HUES64 (cell line): ENCODE results near the gene ADAT2. TPM values are rescaled to one million over a fixed set of nuclear protein-coding genes. Genes with fewer than 3 reads are reported as not detected.

ENCODE experiments used
- H3K27ac ChIP-seq: 2 replicates; pipeline ENCODE4 v1.7.0; 2013; ENCODE audit warnings: low read depth, low read length, inconsistent platforms
- H3K27me3 ChIP-seq: 2 replicates; pipeline ENCODE4 v1.6.1; 2013; ENCODE audit warnings: mild to moderate bottlenecking, low read length; ENCODE audit not compliant: insufficient read depth
- H3K36me3 ChIP-seq: 2 replicates; pipeline ENCODE4 v1.6.1; 2013; ENCODE audit warnings: mild to moderate bottlenecking, low read length; ENCODE audit not compliant: insufficient read depth
- H3K4me1 ChIP-seq: 2 replicates; pipeline ENCODE4 v1.6.1; 2013; ENCODE audit warnings: mild to moderate bottlenecking, low read length, moderate library complexity; ENCODE audit not compliant: insufficient read depth
- H3K4me3 ChIP-seq: 2 replicates; pipeline ENCODE4 v1.5.1; 2013; ENCODE audit warnings: mild to moderate bottlenecking, low read length, moderate library complexity
- H3K9ac ChIP-seq: 2 replicates; pipeline ENCODE4 v1.6.1; 2013; ENCODE audit warnings: mild to moderate bottlenecking, low read depth, low read length
- H3K9me3 ChIP-seq: 2 replicates; pipeline ENCODE4 v1.6.1; 2013; ENCODE audit warnings: low read depth, low read length; ENCODE audit not compliant: insufficient read depth
- WGBS: fragments of 150-250, 120-280 bp; methylation state at CpG from one replicate; pipeline ENCODE4 v1.1.7; 2013; ENCODE audit warnings: missing lambda C conversion rate; 5-methylcytosine and 5-hydroxymethylcytosine counted together
- polyA plus RNA-seq, 2 experiments: library from polyadenylated mRNA; stranded (reverse); fragments of 50-300 nt; gene quantifications; one replicate each; pipeline ENCODE4 v1.2.3, GENCODE V29; 2013

Gene ADAT2
- 4.2 TPM for polyA plus RNA-seq (2013, experiment 1 of 2)
- 4.8 TPM for polyA plus RNA-seq (2013, experiment 2 of 2)

- peak within 1 kb of the TSS; percentile 94 for H3K9ac ChIP-seq
- 0 out of 2 replicates have a peak, but pooled peaks cover 3% of the 10 kb centered on the region for H3K4me1 ChIP-seq
- H3K4me3 ChIP-seq, result peak within 1 kb of the TSS; percentile 82
- H3K27ac ChIP-seq, result peak within 1 kb of the TSS; percentile 11; the same call in 1 of the 2 replicates
- WGBS, result under 1% methylated on average over 56 of the region's 56 CpGs
- no peaks in the 10 kb centered on the region for H3K9me3 ChIP-seq
- H3K27me3 ChIP-seq, result no peaks in the 10 kb centered on the region
- H3K36me3 ChIP-seq, result no peaks in the 10 kb centered on the region
These were observed at the start of gene ADAT2, which contains the start of gene PEX3 for GRCh38 chr6:143450453-143451371. Gene ADAT2 (minus strand): TSS chr6:143450695. CDS start chr6:143450658, 37 bp downstream. Gene PEX3 (plus strand): TSS chr6:143450805. CDS start chr6:143451043, 238 bp downstream.

- Histone ChIP-seq H3K9ac (no peak overlapping the region), H3K27me3 (no peaks in the 10 kb centered on the region), H3K9me3 (no peaks in the 10 kb centered on the region), H3K4me3 (no peak overlapping the region), H3K27ac (no peak overlapping the region), H3K36me3 (peaks cover 89% of the 10 kb centered on the region), H3K4me1 (no peaks in the 10 kb centered on the region)
- WGBS, result 90% methylated on average over 4 of the region's 4 CpGs
These were observed 47.9 kb upstream of the ADAT2 start for GRCh38 chr6:143498428-143498827.

GRCh38 chr6:143496974-143497373 is 46.5 kb upstream of the ADAT2 start:
- 100% methylated on average over 1 of the region's 1 CpG for WGBS
- H3K36me3 ChIP-seq, result peaks cover 74% of the 10 kb centered on the region
- H3K9ac ChIP-seq, result no peak overlapping the region

GRCh38 chr6:143490775-143491174 is 40.3 kb upstream of the ADAT2 start:
- Histone ChIP-seq H3K27ac (no peak overlapping the region), H3K36me3 (peaks cover 18% of the 10 kb centered on the region), H3K4me3 (no peak overlapping the region), H3K9ac (no peak overlapping the region), H3K9me3 (no peaks in the 10 kb centered on the region), H3K27me3 (no peaks in the 10 kb centered on the region), H3K4me1 (no peaks in the 10 kb centered on the region)
- WGBS, result 96% methylated on average over 8 of the region's 8 CpGs

More at GRCh38 chr6:143496974-143497373, 46.5 kb upstream of the ADAT2 start:
- no peaks in the 10 kb centered on the region for H3K9me3 ChIP-seq
- H3K27me3 ChIP-seq, result no peaks in the 10 kb centered on the region
- H3K4me1 ChIP-seq, result no peaks in the 10 kb centered on the region
- no peak overlapping the region for H3K4me3 ChIP-seq
- no peak overlapping the region for H3K27ac ChIP-seq

DNA sequence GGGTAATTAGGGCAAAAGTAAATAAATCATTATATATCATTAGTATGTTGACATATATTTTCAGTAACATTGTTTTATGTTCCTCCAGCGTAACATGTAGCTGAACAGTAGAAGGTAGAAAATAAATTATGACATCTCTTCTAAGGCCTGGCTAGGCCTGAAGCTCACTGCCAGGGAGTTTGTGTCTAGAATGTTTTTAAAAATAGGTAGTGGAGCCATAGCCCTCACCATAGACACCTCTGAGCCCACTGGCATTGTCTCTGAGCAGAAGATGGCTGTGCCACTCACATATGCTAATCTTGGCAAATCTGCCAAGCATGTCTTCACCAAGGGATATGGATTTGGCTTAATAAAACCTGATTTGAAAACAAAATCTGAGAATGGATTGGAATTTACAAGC is 39.7 kb upstream of the ADAT2 start:
- Histone ChIP-seq H3K36me3 (peaks cover 13% of the 10 kb centered on the region), H3K27ac (no peak overlapping the region), H3K27me3 (no peaks in the 10 kb centered on the region), H3K4me1 (no peaks in the 10 kb centered on the region), H3K4me3 (no peak overlapping the region), H3K9ac (no peak overlapping the region), H3K9me3 (no peaks in the 10 kb centered on the region)
- WGBS, result 100% methylated on average over 1 of the region's 1 CpG

- Histone ChIP-seq H3K9ac (no peak overlapping the region), H3K36me3 (no peaks in the 10 kb centered on the region), H3K4me3 (no peak overlapping the region), H3K27me3 (no peaks in the 10 kb centered on the region), H3K4me1 (no peaks in the 10 kb centered on the region), H3K9me3 (no peaks in the 10 kb centered on the region), H3K27ac (no peak overlapping the region)
- 98% methylated on average over 2 of the region's 3 CpGs for WGBS
These were observed 36.3 kb upstream of the ADAT2 start for GRCh38 chr6:143486752-143487151.

DNA sequence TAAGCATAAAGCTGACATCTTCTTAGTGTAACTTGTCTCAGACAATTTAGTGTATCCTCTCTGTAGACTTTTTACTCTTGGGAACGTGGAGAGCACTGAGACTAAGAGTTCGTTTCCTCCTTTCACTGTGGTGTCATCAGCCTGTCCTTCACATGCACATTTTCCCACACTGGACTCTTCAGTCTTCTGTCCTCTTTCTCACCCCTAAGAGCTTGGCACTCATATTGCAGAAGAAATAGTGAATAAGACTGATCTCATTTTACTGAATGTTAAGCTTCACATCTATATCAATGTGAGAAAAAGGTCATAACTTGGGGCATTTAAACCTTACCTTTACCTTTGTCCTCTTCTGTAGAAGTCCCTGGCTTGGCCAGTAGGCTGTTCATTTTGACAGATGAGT is 35.5 kb upstream of the ADAT2 start:
- Histone ChIP-seq H3K9ac (no peak overlapping the region), H3K36me3 (no peaks in the 10 kb centered on the region), H3K27ac (no peak overlapping the region), H3K27me3 (no peaks in the 10 kb centered on the region), H3K4me3 (no peak overlapping the region), H3K4me1 (no peaks in the 10 kb centered on the region), H3K9me3 (no peaks in the 10 kb centered on the region)
- WGBS, result 93% methylated on average over 2 of the region's 2 CpGs

GRCh38 chr6:143482593-143482992 is 32.1 kb upstream of the ADAT2 start:
- Histone ChIP-seq H3K9me3 (no peaks in the 10 kb centered on the region), H3K4me3 (no peak overlapping the region), H3K9ac (no peak overlapping the region), H3K27ac (no peak overlapping the region), H3K36me3 (peaks cover 19% of the 10 kb centered on the region), H3K4me1 (no peaks in the 10 kb centered on the region), H3K27me3 (no peaks in the 10 kb centered on the region)
- WGBS, result no CpG with 5 or more reads among the region's 2 CpGs

DNA sequence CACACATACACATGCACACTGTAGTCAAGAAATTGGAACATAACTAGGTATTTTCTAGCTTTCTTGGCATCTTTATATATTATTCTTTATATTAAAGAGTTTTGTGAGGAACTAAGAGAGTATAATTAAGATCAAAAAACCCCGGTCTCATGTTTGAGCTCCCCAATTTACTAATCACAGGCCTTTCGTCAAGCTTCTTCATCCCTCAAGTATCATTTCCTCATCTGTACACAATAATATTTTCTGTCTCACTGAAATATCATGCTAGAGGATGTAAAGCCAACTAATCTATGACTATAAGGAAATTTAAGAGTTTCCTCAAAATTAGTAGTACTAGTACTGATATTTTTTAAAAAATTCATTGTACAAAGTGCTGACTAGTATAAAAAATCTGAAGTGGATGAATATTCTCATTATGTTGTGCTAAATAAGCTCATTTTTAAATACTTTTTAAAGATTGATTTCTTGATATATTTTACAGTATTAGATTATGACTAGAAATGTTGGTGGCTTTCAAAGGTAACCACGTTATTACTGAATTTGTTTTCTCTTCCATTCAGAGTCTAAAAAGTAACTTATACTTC is 28.1 kb upstream of the ADAT2 start:
- Histone ChIP-seq H3K4me1 (no peaks in the 10 kb centered on the region), H3K27me3 (no peaks in the 10 kb centered on the region), H3K4me3 (no peak overlapping the region), H3K9me3 (no peaks in the 10 kb centered on the region), H3K27ac (no peak overlapping the region), H3K9ac (no peak overlapping the region), H3K36me3 (peaks cover 26% of the 10 kb centered on the region)
- WGBS, result 84% methylated on average over 2 of the region's 3 CpGs

DNA sequence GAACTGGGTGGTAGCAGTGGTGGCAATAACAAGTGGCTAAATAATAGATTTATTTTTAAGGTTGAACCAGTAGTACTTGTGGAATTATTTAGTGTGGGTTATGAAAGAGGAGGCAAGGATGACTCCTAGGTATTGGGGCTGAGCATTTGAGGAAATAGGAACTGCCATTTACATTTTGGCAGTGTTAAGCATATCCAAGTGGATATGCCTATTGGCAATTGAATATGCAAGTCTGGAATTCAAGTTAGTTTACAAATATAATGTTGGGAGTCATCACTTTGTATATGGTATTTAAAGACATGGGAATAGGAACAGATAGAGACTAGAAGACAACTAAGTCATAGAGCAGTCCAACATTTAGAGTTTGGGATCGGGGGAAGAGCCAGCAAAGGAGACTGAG is 26.1 kb upstream of the ADAT2 start:
- WGBS, result 89% methylated on average over 1 of the region's 1 CpG
- Histone ChIP-seq H3K27me3 (no peaks in the 10 kb centered on the region), H3K36me3 (peaks cover 41% of the 10 kb centered on the region), H3K9ac (no peak overlapping the region), H3K9me3 (no peaks in the 10 kb centered on the region), H3K27ac (no peak overlapping the region), H3K4me3 (no peak overlapping the region), H3K4me1 (no peaks in the 10 kb centered on the region)

DNA sequence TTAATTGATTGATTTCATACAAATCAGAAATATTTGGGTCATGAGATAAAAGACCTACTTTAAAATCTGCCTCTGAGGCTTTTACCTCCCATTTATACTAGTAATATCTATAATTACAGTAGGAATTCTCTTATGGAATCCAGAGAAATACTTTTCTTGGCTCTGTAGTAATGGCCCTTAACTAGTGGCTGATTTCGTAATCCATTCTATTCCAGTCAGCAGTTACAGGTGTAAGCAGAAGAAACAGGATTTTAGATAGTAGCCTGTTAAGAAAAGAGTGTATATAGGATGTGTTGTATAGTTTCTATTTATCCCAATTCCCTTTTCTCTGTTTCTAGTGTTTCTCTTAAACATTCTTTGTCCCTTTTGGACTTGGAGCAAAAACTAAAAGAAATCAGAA is 21.3 kb upstream of the ADAT2 start:
- Histone ChIP-seq H3K36me3 (peaks cover 26% of the 10 kb centered on the region; the same call in 1 of the 2 replicates), H3K27ac (no peak overlapping the region), H3K4me3 (no peak overlapping the region), H3K9me3 (no peaks in the 10 kb centered on the region), H3K4me1 (no peaks in the 10 kb centered on the region), H3K27me3 (no peaks in the 10 kb centered on the region), H3K9ac (no peak overlapping the region)
- WGBS, result 100% methylated on average over 1 of the region's 1 CpG
